Esophagus squamous epithelium (tissue), 5 donors: ENCODE data around the gene NOL9. TPM values are rescaled to one million over a fixed set of nuclear protein-coding genes. Genes with fewer than 3 reads are reported as not detected.

Experiments used
- DNase-seq: peaks from one replicate; lab custom pipeline; 2025; lab: John Stamatoyannopoulos, UW
- H3K27ac ChIP-seq, 4 donors: fragments of 200-600 bp; sonication (generic); one replicate each; pipeline ENCODE4 v1.5.1; 2016 to 2019; ENCODE audit warnings: mild to moderate bottlenecking in 1 of 4
- H3K27me3 ChIP-seq, 4 donors: fragments of 200-600 bp; sonication (generic); 1 replicate in 3 of 4; 2 replicates in 1 of 4; pipeline versions ENCODE4 v1.5.1 to v1.6.0; 2017 to 2021; ENCODE audit warnings: antibody characterized with exemption in 1 of 4
- H3K36me3 ChIP-seq, 3 donors: fragments of 200-600 bp; sonication (generic); one replicate each; pipeline ENCODE4 v1.5.1; 2016 to 2019
- H3K4me1 ChIP-seq, 3 donors: fragments of 200-600 bp; sonication (generic); one replicate each; pipeline ENCODE4 v1.5.1; 2017 to 2019
- H3K4me3 ChIP-seq, 4 donors: fragments of 200-600 bp; sonication (generic); 1 replicate in 3 of 4; 2 replicates in 1 of 4; pipeline ENCODE4 v1.5.1; 2016 to 2019; ENCODE audit warnings: mild to moderate bottlenecking in 2 of 4, moderate library complexity in 1 of 4
- H3K9me3 ChIP-seq, 3 donors: fragments of 200-600 bp; sonication (generic); one replicate each; pipeline ENCODE4 v1.5.1; 2016 to 2019
- CTCF ChIP-seq, 6 experiments: fragments of 450-650 bp in 4 of 6; fragments of 200-600 bp in 2 of 6; sonication (generic) in 2 of 6; IDR thresholded peaks; one replicate each; pipeline ENCODE4 v1.5.1; 2016 to 2019; ENCODE audit warnings: antibody characterized with exemption in 6 of 6, mild to moderate bottlenecking in 4 of 6, moderate library complexity in 4 of 6
- POLR2A ChIP-seq, 4 donors: fragments of 450-650 bp; IDR thresholded peaks; one replicate each; pipeline ENCODE4 v1.6.1; 2017; ENCODE audit warnings: antibody characterized with exemption in 4 of 4, mild to moderate bottlenecking in 4 of 4, moderate library complexity in 3 of 4
- WGBS, 2 donors: methylation state at CpG; one replicate each; pipeline ENCODE4 v1.1.5; 2018; 5-methylcytosine and 5-hydroxymethylcytosine counted together
- intact Hi-C: fragments of 100-400 bp; cut with DNase I; formaldehyde crosslinking; loops from one replicate; pipeline ENCODE4 v1.15.0; 2022
- total RNA-seq, 4 donors: library from RNA; depleted of rRNA; stranded (reverse); fragments of >200 nt; gene quantifications; one replicate each; pipeline ENCODE4 v1.1.0, GENCODE V29; 2016
- donor health status: DM: yes; HTN: yes; CAD: no.

The NOL9 gene
- total RNA-seq, 4 donors from 2014 or later, result 13.0 to 36.4 (median 22.3) TPM

- no peaks in the 10 kb centered on the region for H3K36me3 ChIP-seq
- no peak overlapping the region for H3K27ac ChIP-seq
- peaks cover 0 to 21% (median 0%) of the 10 kb centered on the region in 4 donors for H3K27me3 ChIP-seq
- intact Hi-C loops, result no loop called here
- H3K4me1 ChIP-seq, result peaks cover 0 to 17% (median 7%) of the 10 kb centered on the region in 3 donors
- H3K9me3 ChIP-seq, result no peaks in the 10 kb centered on the region
- no peak for TF ChIP-seq CTCF (IDR thresholded peaks at IDR 0.05)
- TF ChIP-seq POLR2A (IDR thresholded peaks at IDR 0.05), result no peak
- no peak overlapping the region for H3K4me3 ChIP-seq
- 61 to 82% methylated on average over 4 to 5 of the region's 6 CpGs for WGBS, 2 donors
- DNase-seq, result no peak
Observed at GRCh38 chr1:6511056-6511455, 43.3 kb downstream of the NOL9 start.

GRCh38 chr1:6510493-6510892, 43.8 kb downstream of the NOL9 start:
- no peak for TF ChIP-seq POLR2A (IDR thresholded peaks at IDR 0.05)
- TF ChIP-seq CTCF (IDR thresholded peaks at IDR 0.05), result no peak
- no peak overlapping the region for H3K4me3 ChIP-seq
- peaks cover 0 to 17% (median 7%) of the 10 kb centered on the region in 3 donors for H3K4me1 ChIP-seq
- no peaks in the 10 kb centered on the region for H3K36me3 ChIP-seq
- intact Hi-C loops, result no loop called here
- no peaks in the 10 kb centered on the region for H3K9me3 ChIP-seq
- DNase-seq, result no peak
- 68 to 77% methylated on average over 4 to 6 of the region's 6 CpGs for WGBS, 2 donors
- peaks cover 0 to 25% (median 0%) of the 10 kb centered on the region in 4 donors for H3K27me3 ChIP-seq
- H3K27ac ChIP-seq, result no peak overlapping the region

- H3K9me3 ChIP-seq, result no peaks in the 10 kb centered on the region
- WGBS, 2 donors, result no CpG with 5 or more reads among the region's 10 CpGs
- TF ChIP-seq CTCF (IDR thresholded peaks at IDR 0.05) (no peak), POLR2A (IDR thresholded peaks at IDR 0.05) (no peak)
- peaks cover 0 to 25% (median 0%) of the 10 kb centered on the region in 4 donors for H3K27me3 ChIP-seq
- no peak overlapping the region for H3K4me3 ChIP-seq
- DNase-seq, result no peak
- H3K36me3 ChIP-seq, result no peaks in the 10 kb centered on the region
- H3K4me1 ChIP-seq, result peaks cover 0 to 17% (median 7%) of the 10 kb centered on the region in 3 donors
- no peak overlapping the region for H3K27ac ChIP-seq
- intact Hi-C loops, result no loop called here
Observed at GRCh38 chr1:6509919-6510291, 44.4 kb downstream of the NOL9 start.

- Histone ChIP-seq H3K4me3 (no peak overlapping the region), H3K27me3 (peaks cover 0 to 25% (median 0%) of the 10 kb centered on the region in 4 donors), H3K9me3 (no peaks in the 10 kb centered on the region), H3K27ac (no peak overlapping the region), H3K36me3 (no peaks in the 10 kb centered on the region), H3K4me1 (peaks cover 0 to 17% (median 7%) of the 10 kb centered on the region in 3 donors)
- intact Hi-C loops, result no loop called here
- no peak for DNase-seq
- TF ChIP-seq CTCF (IDR thresholded peaks at IDR 0.05), result no peak
- no peak for TF ChIP-seq POLR2A (IDR thresholded peaks at IDR 0.05)
- 67 to 80% methylated on average over 1 to 9 of the region's 20 CpGs for WGBS, 2 donors
Observed at GRCh38 chr1:6509220-6509918, 44.9 kb downstream of the NOL9 start.

GRCh38 chr1:6508816-6509189, 45.5 kb downstream of the NOL9 start:
- H3K36me3 ChIP-seq, result no peaks in the 10 kb centered on the region
- intact Hi-C loops, result no loop called here
- H3K27me3 ChIP-seq, result peaks cover 0 to 25% (median 0%) of the 10 kb centered on the region in 4 donors
- no peak overlapping the region for H3K27ac ChIP-seq
- DNase-seq, result no peak
- H3K4me3 ChIP-seq, result no peak overlapping the region
- TF ChIP-seq POLR2A (IDR thresholded peaks at IDR 0.05) (no peak), CTCF (IDR thresholded peaks at IDR 0.05) (no peak)
- H3K9me3 ChIP-seq, result no peaks in the 10 kb centered on the region
- 60 to 75% methylated on average over 1 to 2 of the region's 11 CpGs for WGBS, 2 donors
- H3K4me1 ChIP-seq, result peaks cover 0 to 17% (median 7%) of the 10 kb centered on the region in 3 donors
